Activated CD8-positive, alpha-beta memory T cell treated with anti-CD3 and anti-CD28 coated beads, Interleukin-2, amount 50 U/mL, for 1 hour (primary cell): ENCODE measurements around the gene GMPR.
"Not testable (repeated sequence)": the region's sequence is repeated elsewhere in the genome, so short reads cannot be mapped to it uniquely, and the experiment has no call there.

Experiments
- DNase-seq: peaks from one replicate; pipeline ENCODE4 v3.0.0-alpha.2; 2020; ENCODE audit errors: extremely low read depth

GMPR gene

GRCh38 chr6:16248271-16248853 lies 10.0 kb downstream of the GMPR start:
- DNase-seq, result no peak

GRCh38 chr6:16249971-16250370 lies 11.6 kb downstream of the GMPR start:
- DNase-seq, result no peak

- no peak for DNase-seq
Measured at GRCh38 chr6:16251706-16252105, 13.3 kb downstream of the GMPR start.

GRCh38 chr6:16252686-16253299 lies 14.4 kb downstream of the GMPR start:
- DNase-seq, result no peak

- no peak for DNase-seq
Measured at GRCh38 chr6:16253399-16254144, 15.2 kb downstream of the GMPR start.

GRCh38 chr6:16254535-16254934 lies 16.1 kb downstream of the GMPR start:
- DNase-seq, result no peak

- no peak for DNase-seq
Measured at GRCh38 chr6:16256781-16257180, 18.4 kb downstream of the GMPR start.

- DNase-seq, result no peak
Measured at GRCh38 chr6:16257999-16258708, 19.8 kb downstream of the GMPR start.

GRCh38 chr6:16258709-16259075 lies 20.3 kb downstream of the GMPR start:
- DNase-seq, result no peak

- DNase-seq, result not testable (repeated sequence)
Measured at GRCh38 chr6:16259604-16260003, 21.2 kb downstream of the GMPR start.

GRCh38 chr6:16260602-16261001 lies 22.2 kb downstream of the GMPR start:
- not testable (repeated sequence) for DNase-seq

GRCh38 chr6:16262773-16263172 lies 24.4 kb downstream of the GMPR start:
- DNase-seq, result not testable (repeated sequence)

- not testable (repeated sequence) for DNase-seq
Measured at GRCh38 chr6:16263464-16264099, 25.2 kb downstream of the GMPR start.

- DNase-seq, result no peak
Measured at GRCh38 chr6:16264785-16265184, 26.4 kb downstream of the GMPR start.

GRCh38 chr6:16265351-16266341 lies 27.3 kb downstream of the GMPR start:
- no peak for DNase-seq

- DNase-seq, result no peak
Measured at GRCh38 chr6:16267428-16268263, 29.3 kb downstream of the GMPR start.

- not testable (repeated sequence) for DNase-seq
Measured at GRCh38 chr6:16269442-16270070, 31.2 kb downstream of the GMPR start.

- no peak for DNase-seq
Measured at GRCh38 chr6:16270178-16270794, 31.9 kb downstream of the GMPR start.

- DNase-seq, result no peak
Measured at GRCh38 chr6:16271428-16271827, 33.0 kb downstream of the GMPR start.
